ENCODE measurements around the gene ZNF14.

GRCh38 chr19:19744641-19745040 is 11.7 kb upstream of the ZNF14 start:
- TF ChIP-seq CTCF (IDR thresholded peaks at IDR 0.05) (no peak), POLR2A (IDR thresholded peaks at IDR 0.05) (no peak)

Data from adrenal gland (tissue), 5 donors.